Measurements from ENCODE around the gene HRH3. TPM values are rescaled to one million over a fixed set of nuclear protein-coding genes. Genes with fewer than 3 reads are reported as not detected.

The HRH3 gene
- total and polyA plus RNA-seq, 7 experiments from 2014 or later, result not detected

GRCh38 chr20:62174021-62174804 lies 45.9 kb downstream of the HRH3 start:
- intact Hi-C loops (cut with micrococcal nuclease), result no loop called here
- Histone ChIP-seq H3K36me3 (ENCODE audit: control insufficient read depth in 2 of 3, insufficient read depth in 3 of 3, low read length in 3 of 3) (peaks cover 0 to 27% (median 0%) of the 10 kb centered on the region in 3 experiments), H3K9me3 (ENCODE audit: control insufficient read depth in 2 of 3, low read length in 3 of 3) (no peaks in the 10 kb centered on the region), H3K27ac (ENCODE audit: low read depth, low read length) (no peak overlapping the region), H3K4me1 (ENCODE audit: control insufficient read depth in 2 of 2, insufficient read depth in 2 of 2, low read length in 2 of 2) (no peaks in the 10 kb centered on the region), H3K27me3 (ENCODE audit: control insufficient read depth in 2 of 2, insufficient read depth in 2 of 2, low read length in 2 of 2) (no peaks in the 10 kb centered on the region), H3K4me3 (ENCODE audit: low read length) (no peak overlapping the region)
- Mint-ChIP-seq H3K36me3 (peaks cover 0 to 10% (median 3%) of the 10 kb centered on the region in 5 donors), H3K9me3 (no peaks in the 10 kb centered on the region), H3K4me1 (no peaks in the 10 kb centered on the region), H3K4me3 (no peak overlapping the region), H3K27me3 (no peaks in the 10 kb centered on the region), H3K27ac (no peak overlapping the region)
- DNase-seq (no peak), ATAC-seq (no peak)
- POLR2A ChIA-PET, result no interaction called here
- CTCF ChIA-PET, result no interaction called here

GRCh38 chr20:62172666-62173065 lies 47.4 kb downstream of the HRH3 start:
- POLR2A ChIA-PET, result no interaction called here
- no peak overlapping the region for H3K4me3 Mint-ChIP-seq

GRCh38 chr20:62171245-62171644 lies 48.8 kb downstream of the HRH3 start:
- H3K36me3 Mint-ChIP-seq, result peaks cover 0 to 12% (median 8%) of the 10 kb centered on the region in 5 donors
- DNase-seq (no peak), ATAC-seq (no peak)
- no peaks in the 10 kb centered on the region for H3K9me3 Mint-ChIP-seq
- H3K27me3 ChIP-seq (ENCODE audit: control insufficient read depth in 2 of 2, insufficient read depth in 2 of 2, low read length in 2 of 2), result no peaks in the 10 kb centered on the region
- intact Hi-C loops (cut with micrococcal nuclease), result no loop called here
- peaks cover 0 to 32% (median 0%) of the 10 kb centered on the region in 3 experiments for H3K36me3 ChIP-seq (ENCODE audit: control insufficient read depth in 2 of 3, insufficient read depth in 3 of 3, low read length in 3 of 3)
- ChIA-PET CTCF (no interaction called here), POLR2A (no interaction called here)
- no peaks in the 10 kb centered on the region for H3K4me1 ChIP-seq (ENCODE audit: control insufficient read depth in 2 of 2, insufficient read depth in 2 of 2, low read length in 2 of 2)
- H3K4me1 Mint-ChIP-seq, result no peaks in the 10 kb centered on the region
- H3K27ac Mint-ChIP-seq, result no peak overlapping the region
- H3K4me3 Mint-ChIP-seq, result no peak overlapping the region
- no peak overlapping the region for H3K4me3 ChIP-seq (ENCODE audit: low read length)
- no peak overlapping the region for H3K27ac ChIP-seq (ENCODE audit: low read depth, low read length)
- no peaks in the 10 kb centered on the region for H3K9me3 ChIP-seq (ENCODE audit: control insufficient read depth in 2 of 3, low read length in 3 of 3)
- no peaks in the 10 kb centered on the region for H3K27me3 Mint-ChIP-seq

More at GRCh38 chr20:62172666-62173065, 47.4 kb downstream of the HRH3 start:
- no peaks in the 10 kb centered on the region for H3K4me1 Mint-ChIP-seq
- no peak overlapping the region for H3K4me3 ChIP-seq (ENCODE audit: low read length)
- CTCF ChIA-PET, result no interaction called here
- H3K27ac Mint-ChIP-seq, result no peak overlapping the region
- no peak overlapping the region for H3K27ac ChIP-seq (ENCODE audit: low read depth, low read length)
- no peaks in the 10 kb centered on the region for H3K9me3 ChIP-seq (ENCODE audit: control insufficient read depth in 2 of 3, low read length in 3 of 3)
- no peaks in the 10 kb centered on the region for H3K9me3 Mint-ChIP-seq
- H3K27me3 Mint-ChIP-seq, result no peaks in the 10 kb centered on the region
- H3K36me3 Mint-ChIP-seq, result peaks cover 0 to 10% (median 4%) of the 10 kb centered on the region in 5 donors
- no peak for DNase-seq
- intact Hi-C loops (cut with micrococcal nuclease), result no loop called here
- ATAC-seq, result no peak
- peaks cover 0 to 30% (median 0%) of the 10 kb centered on the region in 3 experiments for H3K36me3 ChIP-seq (ENCODE audit: control insufficient read depth in 2 of 3, insufficient read depth in 3 of 3, low read length in 3 of 3)
- H3K27me3 ChIP-seq (ENCODE audit: control insufficient read depth in 2 of 2, insufficient read depth in 2 of 2, low read length in 2 of 2), result no peaks in the 10 kb centered on the region
- no peaks in the 10 kb centered on the region for H3K4me1 ChIP-seq (ENCODE audit: control insufficient read depth in 2 of 2, insufficient read depth in 2 of 2, low read length in 2 of 2)

DNA sequence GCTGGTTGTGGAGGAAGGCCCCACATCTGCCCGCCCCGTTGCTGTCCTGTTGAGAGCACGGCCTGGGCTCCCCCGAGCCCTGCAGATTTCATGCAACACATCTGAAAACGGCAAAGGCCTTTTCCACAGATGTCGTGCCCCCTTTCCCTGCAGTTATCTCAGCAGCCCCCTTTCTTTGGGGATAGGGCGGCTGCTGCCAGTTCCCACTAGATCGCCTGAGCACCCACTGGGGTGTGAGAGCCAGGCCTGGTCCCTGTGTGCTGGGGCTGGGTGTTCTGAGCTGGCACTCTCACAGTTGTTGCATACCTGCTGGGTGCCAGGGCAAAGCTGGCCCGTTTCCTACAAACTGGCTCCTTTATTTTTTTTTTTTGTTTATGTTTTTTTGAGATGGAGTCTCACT lies 49.5 kb downstream of the HRH3 start:
- Mint-ChIP-seq H3K27ac (no peak overlapping the region), H3K27me3 (no peaks in the 10 kb centered on the region), H3K36me3 (peaks cover under 1 to 13% (median 9%) of the 10 kb centered on the region in 5 donors), H3K4me1 (no peaks in the 10 kb centered on the region), H3K9me3 (no peaks in the 10 kb centered on the region), H3K4me3 (no peak overlapping the region)
- Histone ChIP-seq H3K9me3 (ENCODE audit: control insufficient read depth in 2 of 3, low read length in 3 of 3) (no peaks in the 10 kb centered on the region), H3K4me3 (ENCODE audit: low read length) (no peak overlapping the region), H3K36me3 (ENCODE audit: control insufficient read depth in 2 of 3, insufficient read depth in 3 of 3, low read length in 3 of 3) (peaks cover 0 to 39% (median 0%) of the 10 kb centered on the region in 3 experiments), H3K27me3 (ENCODE audit: control insufficient read depth in 2 of 2, insufficient read depth in 2 of 2, low read length in 2 of 2) (no peaks in the 10 kb centered on the region), H3K27ac (ENCODE audit: low read depth, low read length) (no peak overlapping the region), H3K4me1 (ENCODE audit: control insufficient read depth in 2 of 2, insufficient read depth in 2 of 2, low read length in 2 of 2) (no peaks in the 10 kb centered on the region)
- intact Hi-C loops (cut with micrococcal nuclease), result no loop called here
- ATAC-seq (no peak), DNase-seq (no peak)
- CTCF ChIA-PET, result no interaction called here
- POLR2A ChIA-PET, result no interaction called here

GRCh38 chr20:62168890-62169435 lies 51.1 kb downstream of the HRH3 start:
- POLR2A ChIA-PET, result no interaction called here
- Histone ChIP-seq H3K4me1 (ENCODE audit: control insufficient read depth in 2 of 2, insufficient read depth in 2 of 2, low read length in 2 of 2) (no peaks in the 10 kb centered on the region), H3K27me3 (ENCODE audit: control insufficient read depth in 2 of 2, insufficient read depth in 2 of 2, low read length in 2 of 2) (no peaks in the 10 kb centered on the region), H3K9me3 (ENCODE audit: control insufficient read depth in 2 of 3, low read length in 3 of 3) (no peaks in the 10 kb centered on the region), H3K36me3 (ENCODE audit: control insufficient read depth in 2 of 3, insufficient read depth in 3 of 3, low read length in 3 of 3) (peaks cover 0 to 41% (median 0%) of the 10 kb centered on the region in 3 experiments), H3K27ac (ENCODE audit: low read depth, low read length) (no peak overlapping the region), H3K4me3 (ENCODE audit: low read length) (no peak overlapping the region)
- CTCF ChIA-PET, result no interaction called here
- Mint-ChIP-seq H3K4me3 (no peak overlapping the region), H3K4me1 (no peaks in the 10 kb centered on the region), H3K27ac (no peak overlapping the region), H3K27me3 (no peaks in the 10 kb centered on the region), H3K36me3 (peaks cover under 1 to 11% (median 5%) of the 10 kb centered on the region in 5 donors), H3K9me3 (no peaks in the 10 kb centered on the region)
- no peak for DNase-seq
- intact Hi-C loops (cut with micrococcal nuclease), result no loop called here
- ATAC-seq, result no peak

DNA sequence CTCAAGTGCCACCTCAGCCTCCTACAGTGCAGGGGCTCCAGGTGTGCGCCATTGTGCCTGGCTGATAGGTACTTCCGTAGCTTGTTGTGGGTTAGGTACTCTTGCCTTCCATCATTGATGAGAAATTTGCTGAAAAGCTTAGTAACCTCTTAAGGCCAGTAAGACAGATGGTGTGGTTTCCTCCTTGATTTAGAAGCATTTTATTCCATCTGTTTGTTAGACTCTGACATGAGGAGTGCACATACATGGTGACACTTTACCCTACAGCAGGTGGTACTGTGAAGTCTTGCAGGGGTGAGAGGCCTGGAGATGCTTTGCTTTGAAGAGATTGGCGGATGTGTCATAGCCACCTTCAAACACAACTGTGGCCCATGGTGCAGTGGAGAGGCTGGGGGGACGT lies 52.0 kb downstream of the HRH3 start:
- H3K4me1 Mint-ChIP-seq, result no peaks in the 10 kb centered on the region
- ATAC-seq (no peak), DNase-seq (no peak)
- peaks cover 0 to 49% (median 0%) of the 10 kb centered on the region in 3 experiments for H3K36me3 ChIP-seq (ENCODE audit: control insufficient read depth in 2 of 3, insufficient read depth in 3 of 3, low read length in 3 of 3)
- no peaks in the 10 kb centered on the region for H3K9me3 ChIP-seq (ENCODE audit: control insufficient read depth in 2 of 3, low read length in 3 of 3)
- peak overlapping the region in 1 of 9 donors; percentile 51 for H3K27ac Mint-ChIP-seq
- intact Hi-C loops (cut with micrococcal nuclease), result no loop called here
- no peaks in the 10 kb centered on the region for H3K4me1 ChIP-seq (ENCODE audit: control insufficient read depth in 2 of 2, insufficient read depth in 2 of 2, low read length in 2 of 2)
- no peaks in the 10 kb centered on the region for H3K27me3 ChIP-seq (ENCODE audit: control insufficient read depth in 2 of 2, insufficient read depth in 2 of 2, low read length in 2 of 2)
- ChIA-PET CTCF (no interaction called here), POLR2A (no interaction called here)
- H3K27ac ChIP-seq (ENCODE audit: low read depth, low read length), result no peak overlapping the region
- no peak overlapping the region for H3K4me3 Mint-ChIP-seq
- H3K9me3 Mint-ChIP-seq, result no peaks in the 10 kb centered on the region
- peaks cover 0 to 11% (median 6%) of the 10 kb centered on the region in 5 donors for H3K36me3 Mint-ChIP-seq
- no peaks in the 10 kb centered on the region for H3K27me3 Mint-ChIP-seq
- H3K4me3 ChIP-seq (ENCODE audit: low read length), result no peak overlapping the region

- no peak overlapping the region for H3K27ac ChIP-seq (ENCODE audit: low read depth, low read length)
- ChIA-PET CTCF (interaction anchor here (0.7 kb wide), 1 partner anchor 10 kb away, joined by 5 read pairs; no protein-coding TSS in a partner anchor), POLR2A (interaction anchor here (0.6 kb wide), 1 partner anchor 67 kb away, joined by 3 read pairs; no protein-coding TSS in a partner anchor)
- DNase-seq (no peak), ATAC-seq (no peak)
- H3K9me3 ChIP-seq (ENCODE audit: control insufficient read depth in 2 of 3, low read length in 3 of 3), result no peaks in the 10 kb centered on the region
- Mint-ChIP-seq H3K4me1 (no peaks in the 10 kb centered on the region), H3K9me3 (no peaks in the 10 kb centered on the region), H3K27me3 (no peaks in the 10 kb centered on the region), H3K27ac (no peak overlapping the region), H3K4me3 (no peak overlapping the region), H3K36me3 (peaks cover 0 to 11% (median 6%) of the 10 kb centered on the region in 5 donors)
- H3K4me1 ChIP-seq (ENCODE audit: control insufficient read depth in 2 of 2, insufficient read depth in 2 of 2, low read length in 2 of 2), result no peaks in the 10 kb centered on the region
- H3K36me3 ChIP-seq (ENCODE audit: control insufficient read depth in 2 of 3, insufficient read depth in 3 of 3, low read length in 3 of 3), result peaks cover 0 to 55% (median 0%) of the 10 kb centered on the region in 3 experiments
- no peaks in the 10 kb centered on the region for H3K27me3 ChIP-seq (ENCODE audit: control insufficient read depth in 2 of 2, insufficient read depth in 2 of 2, low read length in 2 of 2)
- intact Hi-C loops (cut with micrococcal nuclease), result no loop called here
- H3K4me3 ChIP-seq (ENCODE audit: low read length), result no peak overlapping the region
Observed at GRCh38 chr20:62167474-62167873, 52.6 kb downstream of the HRH3 start.

All from naive thymus-derived CD4-positive, alpha-beta T cell (primary cell).